Keratinocyte (primary cell): ENCODE results near the gene SH2D1B. TPM values are rescaled to one million over a fixed set of nuclear protein-coding genes. Genes with fewer than 3 reads are reported as not detected.

Experiments used
- DNase-seq: peaks from one replicate; pipeline ENCODE4 v3.0.0-alpha.2; 2011; ENCODE audit warnings: low read depth, missing footprints, low spot score
- FAIRE-seq: peaks from 2 replicates; lab custom pipeline; 2011; peaks lifted over from hg19 to GRCh38; lab: Jason Lieb, UNC
- H2AFZ ChIP-seq: 2 replicates; pipeline ENCODE4 v1.6.0; 2012; ENCODE audit warnings: low read length, control low read depth, inconsistent platforms; ENCODE audit not compliant: control insufficient read depth
- H3K27ac ChIP-seq: 2 replicates; pipeline ENCODE4 v1.5.1; 2011; ENCODE audit warnings: low read length; ENCODE audit not compliant: control insufficient read depth, insufficient read depth
- H3K27me3 ChIP-seq: 3 replicates; pipeline ENCODE4 v1.6.0; 2011; ENCODE audit warnings: low read length; ENCODE audit not compliant: control insufficient read depth, insufficient read depth; ENCODE audit errors: extremely low read depth
- H3K36me3 ChIP-seq, 2 experiments: 2 replicates in 1 of 2; 3 replicates in 1 of 2; pipeline ENCODE4 v1.5.1; 2011; ENCODE audit warnings: low read length in 2 of 2, mild to moderate bottlenecking in 1 of 2; ENCODE audit not compliant: control insufficient read depth in 2 of 2, insufficient read depth in 2 of 2; ENCODE audit errors: extremely low read depth in 1 of 2
- H3K4me1 ChIP-seq: 3 replicates; pipeline ENCODE4 v1.5.1; 2011; ENCODE audit warnings: low read length; ENCODE audit not compliant: control insufficient read depth, insufficient read depth; ENCODE audit errors: extremely low read depth
- H3K4me2 ChIP-seq: 3 replicates; pipeline ENCODE4 v1.6.0; 2011; ENCODE audit warnings: low read depth, low read length; ENCODE audit not compliant: control insufficient read depth, insufficient read depth; ENCODE audit errors: extremely low read depth
- H3K4me3 ChIP-seq, 3 experiments: fragments of 200-600 bp in 1 of 3; sonication (generic) in 1 of 3; 2 replicates in 2 of 3; 3 replicates in 1 of 3; pipeline ENCODE4 v1.5.1; 2011 to 2016; ENCODE audit warnings: low read length in 3 of 3, mild to moderate bottlenecking in 3 of 3, control low read depth in 2 of 3, inconsistent platforms in 1 of 3, low read depth in 1 of 3, mixed read lengths in 1 of 3, mixed run types in 1 of 3, moderate library complexity in 1 of 3; ENCODE audit not compliant: control insufficient read depth in 2 of 3, insufficient read depth in 2 of 3; ENCODE audit errors: extremely low read depth in 1 of 3
- H3K79me2 ChIP-seq: 2 replicates; pipeline ENCODE4 v1.6.0; 2012; ENCODE audit warnings: low read length; ENCODE audit not compliant: control insufficient read depth, insufficient read depth
- H3K9ac ChIP-seq: 3 replicates; pipeline ENCODE4 v1.6.0; 2011; ENCODE audit warnings: low read length; ENCODE audit not compliant: control insufficient read depth, insufficient read depth; ENCODE audit errors: extremely low read depth
- H3K9me1 ChIP-seq: 3 replicates; pipeline ENCODE4 v1.6.0; 2011; ENCODE audit warnings: low read length; ENCODE audit not compliant: control insufficient read depth, insufficient read depth; ENCODE audit errors: extremely low read depth
- H3K9me3 ChIP-seq: 2 replicates; pipeline ENCODE4 v1.5.1; 2012; ENCODE audit warnings: low read depth, low read length; ENCODE audit not compliant: control insufficient read depth
- H4K20me1 ChIP-seq: 3 replicates; pipeline ENCODE4 v1.6.0; 2011; ENCODE audit warnings: low read length; ENCODE audit not compliant: control insufficient read depth, insufficient read depth; ENCODE audit errors: extremely low read depth
- EZH2 ChIP-seq: IDR thresholded peaks from one replicate; pipeline ENCODE4 v1.6.1; 2012; ENCODE audit warnings: inconsistent platforms, mild to moderate bottlenecking, low read length, moderate library complexity
- dilution Hi-C: fragments of 300-500 bp; cut with MboI; formaldehyde crosslinking; loops from one replicate; pipeline ENCODE4 v1.7.0; 2020; ENCODE audit warnings: low sequenced_read_pairs; ENCODE audit not compliant: extremely low pct_ligation_motif_present
- polyA plus RNA-seq, 5 experiments: library from polyadenylated mRNA; depleted of rRNA in 3 of 5; stranded (reverse) in 3 of 5; stranded (forward) in 1 of 5; unstranded in 1 of 5; fragments of >200 nt; gene quantifications; 1 replicate in 1 of 5; 2 replicates in 3 of 5; 3 replicates in 1 of 5; pipeline versions ENCODE4 v1.2.1 to v1.2.3, GENCODE V29; 2011 to 2012; ENCODE audit warnings: missing spikeins in 2 of 5, low read depth in 1 of 5, low replicate concordance in 1 of 5
- TF ChIP-seq, protein P1 (sequence below), 3 experiments: IDR thresholded peaks in 1 of 3; conservative IDR thresholded peaks in 1 of 3; optimal IDR thresholded peaks in 1 of 3; 2 replicates in 2 of 3; 3 replicates in 1 of 3; pipeline versions ENCODE3 to v1.5.1; 2011; ENCODE audit warnings: low read length in 3 of 3, mild to moderate bottlenecking in 3 of 3, moderate library complexity in 2 of 3, control low read depth in 1 of 3, inconsistent platforms in 1 of 3; ENCODE audit not compliant: insufficient read depth in 2 of 3; ENCODE audit errors: extremely low read depth in 1 of 3

The SH2D1B gene
- polyA plus RNA-seq, 1 donor (not counting 4 experiments of a cell fraction or from before 2014, with no cell fraction given), result not detected

DNA sequence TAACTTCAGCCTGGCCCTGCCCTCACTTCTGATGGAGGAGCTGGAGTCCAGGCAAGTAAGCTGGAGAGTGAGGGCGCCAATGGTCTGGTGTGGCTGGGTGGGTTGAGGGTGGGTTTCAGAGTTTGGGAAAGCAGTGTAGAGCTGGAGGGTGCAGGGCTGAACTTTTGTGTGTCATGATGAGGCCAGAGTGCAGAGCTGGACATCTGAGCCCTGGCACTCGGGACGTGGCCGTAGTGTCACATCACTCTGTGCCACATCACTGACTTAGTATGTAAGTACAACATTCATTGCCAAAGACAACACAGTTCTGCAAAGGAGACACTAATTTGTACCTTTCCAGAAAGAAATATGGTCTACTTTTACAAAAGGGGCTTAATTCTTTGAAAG lies 51.1 kb downstream of the SH2D1B start:
- TF ChIP-seq, protein P1, sequence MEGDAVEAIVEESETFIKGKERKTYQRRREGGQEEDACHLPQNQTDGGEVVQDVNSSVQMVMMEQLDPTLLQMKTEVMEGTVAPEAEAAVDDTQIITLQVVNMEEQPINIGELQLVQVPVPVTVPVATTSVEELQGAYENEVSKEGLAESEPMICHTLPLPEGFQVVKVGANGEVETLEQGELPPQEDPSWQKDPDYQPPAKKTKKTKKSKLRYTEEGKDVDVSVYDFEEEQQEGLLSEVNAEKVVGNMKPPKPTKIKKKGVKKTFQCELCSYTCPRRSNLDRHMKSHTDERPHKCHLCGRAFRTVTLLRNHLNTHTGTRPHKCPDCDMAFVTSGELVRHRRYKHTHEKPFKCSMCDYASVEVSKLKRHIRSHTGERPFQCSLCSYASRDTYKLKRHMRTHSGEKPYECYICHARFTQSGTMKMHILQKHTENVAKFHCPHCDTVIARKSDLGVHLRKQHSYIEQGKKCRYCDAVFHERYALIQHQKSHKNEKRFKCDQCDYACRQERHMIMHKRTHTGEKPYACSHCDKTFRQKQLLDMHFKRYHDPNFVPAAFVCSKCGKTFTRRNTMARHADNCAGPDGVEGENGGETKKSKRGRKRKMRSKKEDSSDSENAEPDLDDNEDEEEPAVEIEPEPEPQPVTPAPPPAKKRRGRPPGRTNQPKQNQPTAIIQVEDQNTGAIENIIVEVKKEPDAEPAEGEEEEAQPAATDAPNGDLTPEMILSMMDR (optimal IDR thresholded peaks at IDR 0.05 in 1 of 3, IDR thresholded peaks at IDR 0.05 in 1 of 3, conservative IDR thresholded peaks at IDR 0.05 in 1 of 3; ENCODE audit: extremely low read depth in 1 of 3, insufficient read depth in 2 of 3, low read length in 3 of 3), result no peak
- TF ChIP-seq EZH2, result no peak

DNA sequence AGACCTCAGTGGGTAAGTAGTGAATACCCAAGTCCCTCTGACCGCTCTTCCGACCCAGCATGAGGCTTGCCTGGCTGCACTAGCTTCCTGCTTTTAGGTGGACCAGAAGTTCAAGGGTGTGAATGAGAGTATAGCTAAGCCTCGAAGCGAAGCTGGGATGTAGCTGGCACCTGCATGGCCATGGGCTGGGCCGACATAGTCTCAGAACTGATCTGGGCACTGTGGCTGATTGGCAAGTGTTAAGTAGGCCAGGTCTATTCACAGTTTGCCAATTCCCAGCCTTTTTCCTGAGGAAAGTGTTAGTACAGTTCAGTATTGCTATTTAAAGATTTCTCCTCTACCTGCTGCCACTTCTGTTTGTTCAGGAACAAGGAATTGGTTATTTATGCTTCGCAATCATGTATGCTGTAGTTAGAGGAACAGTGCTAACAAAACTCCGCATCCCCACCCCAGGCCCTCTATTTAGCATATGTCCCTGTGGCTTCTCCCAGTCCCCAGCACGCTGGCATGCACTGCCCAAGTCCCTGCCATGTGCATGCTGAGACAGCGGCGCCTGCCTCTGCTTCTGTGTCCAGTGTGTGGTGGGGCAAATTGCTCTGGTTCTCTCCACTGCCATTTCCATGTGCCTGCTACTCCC lies 51.6 kb downstream of the SH2D1B start:
- no peaks in the 10 kb centered on the region for H3K9me1 ChIP-seq
- H3K27ac ChIP-seq, result no peak overlapping the region
- DNase-seq (no peak), FAIRE-seq (no peak)
- no peak overlapping the region for H3K4me2 ChIP-seq
- H3K4me3 ChIP-seq, result no peak overlapping the region
- H3K9me3 ChIP-seq, result no peaks in the 10 kb centered on the region
- no peak for TF ChIP-seq EZH2
- TF ChIP-seq, protein P1 (optimal IDR thresholded peaks at IDR 0.05 in 1 of 3, IDR thresholded peaks at IDR 0.05 in 1 of 3, conservative IDR thresholded peaks at IDR 0.05 in 1 of 3; ENCODE audit: extremely low read depth in 1 of 3, insufficient read depth in 2 of 3, low read length in 3 of 3), result no peak
- H3K79me2 ChIP-seq, result no peaks in the 10 kb centered on the region
- dilution Hi-C loops, result no loop called here
- no peak overlapping the region for H3K9ac ChIP-seq
- H3K36me3 ChIP-seq, result no peaks in the 10 kb centered on the region
- no peak overlapping the region for H2AFZ ChIP-seq
- H3K27me3 ChIP-seq, result peaks cover 6% of the 10 kb centered on the region
- no peaks in the 10 kb centered on the region for H4K20me1 ChIP-seq
- no peaks in the 10 kb centered on the region for H3K4me1 ChIP-seq

More for the DNA sequence above, 51.1 kb downstream of the SH2D1B start:
- Histone ChIP-seq H3K36me3 (no peaks in the 10 kb centered on the region), H2AFZ (no peak overlapping the region), H4K20me1 (no peaks in the 10 kb centered on the region), H3K9me3 (no peaks in the 10 kb centered on the region), H3K9me1 (no peaks in the 10 kb centered on the region), H3K79me2 (no peaks in the 10 kb centered on the region), H3K4me3 (no peak overlapping the region), H3K27me3 (peaks cover 6% of the 10 kb centered on the region), H3K27ac (no peak overlapping the region), H3K4me1 (no peaks in the 10 kb centered on the region), H3K9ac (no peak overlapping the region), H3K4me2 (no peak overlapping the region)
- dilution Hi-C loops, result no loop called here
- DNase-seq (no peak), FAIRE-seq (no peak)
